ENCODE measurements around the gene KATNAL2.
A peak's percentile ranks its signal among the peaks of the same experiment; 100 is the strongest.
"Not testable (repeated sequence)": the region's sequence is repeated elsewhere in the genome, so short reads cannot be mapped to it uniquely, and the experiment has no call there.

KATNAL2 gene

GRCh38 chr18:47034591-47034990 is 117.2 kb downstream of the KATNAL2 start:
- DNase-seq, result not testable (repeated sequence)

DNA sequence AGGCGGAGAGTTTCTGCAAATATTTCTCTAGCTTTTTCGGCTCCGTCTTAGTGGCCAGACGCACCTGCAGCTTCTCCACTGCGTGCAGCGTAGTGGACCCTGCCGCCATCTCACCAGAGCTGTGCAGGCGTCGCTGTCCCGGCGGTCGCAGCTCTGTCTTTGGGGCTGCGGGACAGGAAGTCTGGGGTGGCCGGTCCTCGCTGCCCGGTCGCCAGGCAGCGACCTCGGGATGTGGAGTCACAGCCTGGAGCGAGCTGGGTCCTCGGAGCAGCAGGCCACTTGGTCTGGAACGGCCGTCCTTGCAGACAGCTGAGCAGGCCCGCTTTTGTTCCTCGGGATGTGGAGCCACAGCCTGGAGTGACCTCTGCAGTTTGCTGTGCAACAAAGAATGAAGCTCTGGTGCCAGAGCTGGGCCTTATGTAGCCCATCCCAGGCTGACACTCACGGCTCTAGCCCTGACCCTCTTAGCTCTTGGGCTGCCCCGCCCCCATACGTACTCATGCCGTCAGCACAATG is 117.8 kb downstream of the KATNAL2 start, which contains the start of gene ELOA2:
Gene ELOA2, minus strand, starts transcription at position 466 of the 516 bp plus-strand sequence. Its CDS starts 357 bp downstream, at position 109.
- no peak for DNase-seq

- peak; percentile 12 for DNase-seq
These were observed 119.0 kb downstream of the KATNAL2 start for GRCh38 chr18:47036298-47036874.

- no peak for DNase-seq
These were observed 119.7 kb downstream of the KATNAL2 start for GRCh38 chr18:47036927-47037578.

- DNase-seq, result no peak
These were observed 123.6 kb downstream of the KATNAL2 start for GRCh38 chr18:47040982-47041381.

DNA sequence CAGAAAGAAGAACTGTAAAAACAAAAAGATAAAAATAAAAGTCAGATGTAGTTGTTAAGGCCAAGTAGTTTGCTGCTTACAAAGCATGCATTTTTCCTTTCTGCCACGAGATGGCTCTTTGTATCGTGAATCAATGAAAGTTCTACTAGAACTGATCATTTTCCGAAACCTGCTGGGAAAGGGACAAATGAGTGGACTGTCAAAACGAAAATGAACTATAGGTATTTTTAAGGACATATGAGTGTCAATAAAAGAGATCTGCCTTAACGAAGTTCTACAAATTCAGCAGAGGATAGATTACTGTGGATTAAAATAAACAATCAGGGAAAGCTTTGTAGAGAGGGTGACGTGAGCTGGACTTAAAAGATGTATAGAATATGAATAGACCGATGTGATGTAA is 133.1 kb downstream of the KATNAL2 start:
- DNase-seq, result peak; percentile 62

DNA sequence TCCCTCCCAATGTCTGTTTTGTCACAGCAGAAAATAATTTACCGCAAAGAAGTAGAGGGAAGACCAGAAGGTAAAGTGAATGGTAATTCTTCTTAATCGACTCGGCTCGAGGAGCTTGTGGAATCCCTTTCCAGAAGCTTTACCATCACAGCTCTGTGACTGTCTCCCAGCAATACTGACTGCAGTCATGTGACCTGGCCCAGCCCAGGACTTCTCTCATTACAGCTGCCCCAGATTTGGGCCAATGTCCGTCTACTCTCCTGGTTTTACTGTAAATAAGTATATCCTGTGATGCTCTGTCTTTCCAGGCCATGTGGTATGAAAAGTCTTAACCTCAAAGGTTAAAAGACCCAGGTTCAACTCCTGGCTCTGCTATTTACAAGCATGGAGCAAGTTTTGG is 137.0 kb downstream of the KATNAL2 start:
- no peak for DNase-seq

DNA sequence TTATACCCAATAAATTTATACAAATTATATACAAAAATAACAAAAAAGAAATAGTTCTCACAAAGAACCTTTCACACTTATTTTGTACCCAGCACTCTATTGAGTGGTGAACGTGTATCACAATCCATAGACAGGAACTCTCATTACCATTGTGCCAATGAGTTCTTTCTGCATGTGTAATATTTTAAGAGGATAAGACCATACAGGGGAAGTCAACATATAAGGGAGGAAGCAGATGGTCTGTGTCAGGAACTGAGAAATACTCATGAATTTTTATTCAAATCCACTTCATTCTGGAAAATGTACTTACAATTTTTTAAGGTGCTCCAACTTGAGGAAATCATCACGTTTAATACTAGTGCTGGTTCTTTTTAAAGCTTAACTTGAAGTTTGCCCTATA is 145.1 kb downstream of the KATNAL2 start:
- DNase-seq, result no peak

DNA sequence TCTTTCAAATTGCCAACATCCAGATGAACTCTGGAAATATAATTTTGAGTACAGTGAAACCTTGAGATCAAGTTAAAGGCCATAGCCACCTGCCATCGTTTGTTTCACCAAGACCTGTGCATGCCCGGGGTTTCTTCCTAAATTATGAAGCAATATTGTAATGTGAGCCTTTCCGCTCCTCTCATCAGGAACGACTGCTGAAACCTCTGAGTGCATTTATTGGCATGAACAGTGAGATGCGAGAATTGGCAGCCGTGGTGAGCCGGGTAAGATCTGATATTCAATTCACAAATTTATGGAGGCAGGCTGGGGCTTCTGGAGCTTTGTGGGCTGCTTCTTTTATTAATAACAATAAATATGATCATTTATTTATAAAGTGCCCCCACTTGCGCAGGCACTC is 145.7 kb downstream of the KATNAL2 start:
- no peak for DNase-seq

DNA sequence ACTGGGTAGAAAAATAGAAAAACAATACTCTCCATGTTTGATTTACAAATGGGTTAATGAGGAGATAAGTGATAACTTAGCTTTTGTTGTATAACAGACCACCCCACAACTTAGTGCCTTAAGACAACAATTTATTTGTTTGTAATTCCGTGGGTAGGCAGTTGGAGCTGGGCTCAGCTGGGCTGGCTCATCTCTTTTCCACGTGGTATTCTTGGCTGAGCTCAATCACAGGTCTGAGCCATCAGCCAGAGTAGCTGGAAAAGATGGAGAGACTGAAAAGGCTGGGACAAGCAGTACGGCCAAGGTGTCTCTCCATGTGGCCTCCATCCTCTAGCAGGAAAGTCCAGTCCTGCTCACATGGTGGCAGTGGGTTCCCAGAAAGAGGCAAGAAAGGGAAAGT is 150.2 kb downstream of the KATNAL2 start:
- no peak for DNase-seq

- DNase-seq, result no peak
These were observed 157.9 kb downstream of the KATNAL2 start for GRCh38 chr18:47075098-47075883.

GRCh38 chr18:47077111-47077510 is 159.7 kb downstream of the KATNAL2 start:
- peak; percentile 17 for DNase-seq

- DNase-seq, result no peak
These were observed 163.5 kb downstream of the KATNAL2 start for GRCh38 chr18:47080872-47081271.

GRCh38 chr18:47081578-47081977 is 164.2 kb downstream of the KATNAL2 start:
- no peak for DNase-seq

DNA sequence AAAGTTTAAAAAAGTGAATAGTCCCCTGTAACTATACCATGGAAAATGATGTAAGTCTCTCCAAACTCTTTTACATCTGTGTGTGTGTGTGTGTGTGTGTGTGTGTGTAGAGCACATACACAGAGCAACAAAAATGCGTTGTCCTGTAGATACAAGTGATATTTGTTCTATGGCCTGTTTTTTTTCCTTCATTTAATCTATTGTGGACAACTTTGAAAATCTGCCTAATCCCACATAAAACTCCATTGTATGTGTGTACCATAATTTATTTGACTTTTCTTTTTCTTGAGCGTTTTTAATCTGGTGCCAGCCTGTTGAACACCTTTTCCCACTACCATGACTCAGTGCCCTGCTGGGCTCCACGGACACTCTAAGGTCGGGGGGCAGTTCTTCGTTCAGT is 170.3 kb downstream of the KATNAL2 start:
- DNase-seq, result no peak

- DNase-seq, result no peak
These were observed 178.4 kb downstream of the KATNAL2 start for GRCh38 chr18:47095810-47096209.

DNA sequence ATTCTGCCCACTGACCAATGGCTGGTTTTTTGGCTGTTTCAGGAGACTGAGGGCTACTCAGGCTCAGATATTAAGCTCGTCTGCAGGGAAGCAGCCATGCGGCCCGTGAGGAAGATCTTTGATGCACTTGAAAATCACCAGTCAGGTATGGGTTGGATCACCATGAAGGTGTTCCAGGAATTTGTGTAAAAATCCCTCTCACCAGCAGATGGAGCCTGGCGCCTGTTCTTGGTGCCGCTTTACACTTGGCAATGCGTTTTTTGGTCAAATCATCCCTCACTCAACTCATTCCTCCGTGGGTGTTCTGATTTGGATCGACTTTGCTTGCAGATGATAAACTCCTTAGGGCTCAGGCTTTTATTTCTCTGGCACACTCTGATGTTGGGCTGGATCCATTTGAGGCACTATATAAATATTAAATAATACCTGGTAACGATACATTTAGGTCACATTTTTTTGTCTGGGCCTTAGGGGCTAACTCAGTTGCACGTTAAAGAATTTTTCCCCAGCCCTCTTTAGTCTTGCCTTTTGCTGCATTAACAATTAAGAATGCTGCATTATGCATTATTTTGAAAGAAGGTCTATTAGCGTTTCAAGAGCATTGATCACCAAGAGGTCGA is 182.9 kb downstream of the KATNAL2 start:
- DNase-seq, result peak; percentile 62

DNA sequence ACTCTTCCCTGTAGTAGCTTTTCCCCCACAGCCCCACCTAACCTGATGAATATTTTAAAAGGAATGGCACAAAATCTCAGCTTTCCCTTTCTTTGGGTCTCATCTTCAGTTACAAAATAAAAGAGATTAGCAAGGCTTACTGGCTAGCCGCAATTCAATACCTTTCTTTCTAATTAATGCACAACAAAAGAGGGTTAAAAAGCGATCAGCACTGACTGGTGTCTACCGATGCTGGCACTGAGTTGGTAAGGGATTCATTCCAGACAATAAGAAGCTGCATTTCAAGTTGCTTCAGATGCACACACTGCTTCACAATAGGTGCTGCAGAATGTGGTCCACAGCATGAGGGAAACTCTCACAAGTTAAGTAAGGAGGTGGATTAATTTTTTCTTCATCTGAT is 191.0 kb downstream of the KATNAL2 start:
- no peak for DNase-seq

GRCh38 chr18:47108998-47109405 is 191.6 kb downstream of the KATNAL2 start:
- DNase-seq, result no peak

DNA sequence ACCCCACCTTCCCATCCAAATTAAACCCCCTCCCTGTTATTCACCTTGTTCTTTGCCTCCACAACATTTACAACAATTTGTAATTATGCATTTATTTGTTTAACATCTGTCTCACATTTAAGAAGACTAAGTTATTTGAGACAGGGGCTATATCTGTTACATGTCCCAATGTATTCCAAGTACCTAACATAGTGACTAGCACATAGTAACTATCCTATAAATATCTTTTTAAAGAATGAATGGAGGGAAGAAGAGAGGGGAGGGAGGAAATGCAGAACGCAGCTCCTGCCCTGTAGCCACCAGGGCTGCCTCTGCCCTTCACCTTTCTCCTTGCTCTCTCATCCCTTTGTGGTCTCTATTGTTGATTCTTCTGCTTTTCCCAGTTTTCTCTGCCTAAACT is 192.3 kb downstream of the KATNAL2 start:
- no peak for DNase-seq

GRCh38 chr18:47110492-47111274 is 193.3 kb downstream of the KATNAL2 start:
- DNase-seq, result no peak

DNA sequence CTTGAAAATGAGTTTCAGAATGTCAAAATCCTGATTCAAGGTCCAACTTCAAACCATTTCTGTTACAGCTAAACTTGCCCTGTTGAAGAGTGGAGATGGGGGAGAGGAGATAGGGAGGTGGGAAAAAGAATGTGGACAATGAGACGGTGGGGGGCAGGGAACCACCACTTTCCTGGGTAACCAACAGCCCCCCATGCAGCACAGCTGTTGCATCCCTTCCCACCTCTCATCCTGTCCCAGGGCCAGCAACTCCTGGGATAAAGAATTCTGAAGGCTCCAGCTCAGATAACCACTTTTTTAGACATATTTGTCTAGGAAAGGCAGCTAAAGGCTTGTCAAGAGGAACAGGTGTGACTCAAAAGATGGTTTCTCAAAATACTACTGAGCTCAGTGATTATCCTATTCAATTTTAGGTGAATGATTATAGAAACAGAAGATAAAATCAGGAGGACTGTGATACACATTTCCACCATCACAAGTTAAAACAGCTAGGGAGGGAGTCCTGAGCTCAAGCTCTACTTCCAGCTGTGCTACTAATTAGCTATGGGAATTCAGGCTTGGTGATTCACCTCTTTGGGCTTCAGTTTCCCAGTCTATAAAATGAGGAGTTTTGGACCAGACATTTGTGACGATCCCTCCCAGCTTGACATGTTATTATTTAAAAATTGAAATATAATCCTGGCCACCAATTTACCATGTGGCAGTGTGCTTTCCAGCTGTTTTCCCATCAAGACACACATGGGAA is 196.6 kb downstream of the KATNAL2 start:
- DNase-seq, result no peak
